ENCODE data around the gene SPTBN1. TPM values are rescaled to one million over a fixed set of nuclear protein-coding genes. Genes with fewer than 3 reads are reported as not detected.

The SPTBN1 gene
- total and polyA plus RNA-seq, 3 donors from 2014 or later: 143 to 366 (median 278) TPM

- no peak for DNase-seq
- Histone ChIP-seq H3K9me3 (no peaks in the 10 kb centered on the region), H3K27me3 (no peaks in the 10 kb centered on the region), H3K27ac (no peak overlapping the region), H3K36me3 (ENCODE audit: low read depth, missing control alignments) (no peaks in the 10 kb centered on the region), H3K4me3 (no peak overlapping the region), H3K4me1 (peaks cover 8% of the 10 kb centered on the region)
- TF ChIP-seq POLR2A (IDR thresholded peaks at IDR 0.05) (no peak), CTCF (IDR thresholded peaks at IDR 0.05) (no peak)
- intact Hi-C loops (cut with DNase I; ENCODE audit: low total_unique reads): no loop called here
- WGBS, 2 donors: 92 to 100% methylated on average over 1 of the region's 1 CpG
Measured at GRCh38 chr2:54584598-54584997, 128.5 kb downstream of the SPTBN1 start.

DNA sequence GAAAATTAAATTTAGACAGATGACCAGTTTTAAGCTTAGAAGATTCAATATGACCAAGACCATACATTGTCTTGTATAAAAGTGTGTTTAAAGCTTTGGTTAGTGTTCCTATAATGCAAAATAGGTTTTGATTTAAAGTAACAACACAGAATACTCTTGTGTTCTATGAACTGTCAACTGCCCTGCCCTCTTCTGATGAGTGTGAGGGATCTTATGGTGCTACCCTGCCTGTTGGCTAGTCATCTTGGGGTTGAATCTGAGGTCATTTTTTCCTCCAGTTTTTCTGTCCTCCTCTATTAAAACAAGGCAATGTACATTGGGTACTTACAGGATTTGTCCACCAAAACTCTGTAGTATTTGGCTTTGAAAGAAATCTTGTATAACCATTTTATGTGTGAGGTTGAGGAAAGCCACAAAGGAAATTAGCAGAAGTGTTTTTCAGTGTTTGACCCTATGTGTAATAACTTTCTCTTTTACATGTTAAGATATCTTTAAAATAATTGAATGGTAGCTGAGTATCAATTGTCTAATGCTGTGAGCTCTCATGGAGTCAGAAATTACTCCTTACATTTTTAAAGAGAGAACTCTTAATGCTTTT lies 129.1 kb downstream of the SPTBN1 start:
- Histone ChIP-seq H3K9me3 (no peaks in the 10 kb centered on the region), H3K4me3 (no peak overlapping the region), H3K4me1 (peaks cover 11% of the 10 kb centered on the region), H3K36me3 (ENCODE audit: low read depth, missing control alignments) (no peaks in the 10 kb centered on the region), H3K27ac (no peak overlapping the region), H3K27me3 (no peaks in the 10 kb centered on the region)
- TF ChIP-seq POLR2A (IDR thresholded peaks at IDR 0.05) (no peak), CTCF (IDR thresholded peaks at IDR 0.05) (no peak)
- intact Hi-C loops (cut with DNase I; ENCODE audit: low total_unique reads): no loop called here
- no peak for DNase-seq

GRCh38 chr2:54586062-54586461 lies 129.9 kb downstream of the SPTBN1 start:
- H3K27ac ChIP-seq: no peak overlapping the region
- 40 to 46% methylated on average over 7 of the region's 7 CpGs for WGBS, 2 donors
- intact Hi-C loops (cut with DNase I; ENCODE audit: low total_unique reads): no loop called here
- H3K4me3 ChIP-seq: no peak overlapping the region
- peaks cover 11% of the 10 kb centered on the region for H3K4me1 ChIP-seq
- no peak for DNase-seq
- H3K9me3 ChIP-seq: no peaks in the 10 kb centered on the region
- H3K27me3 ChIP-seq: no peaks in the 10 kb centered on the region
- H3K36me3 ChIP-seq (ENCODE audit: low read depth, missing control alignments): no peaks in the 10 kb centered on the region
- TF ChIP-seq POLR2A (IDR thresholded peaks at IDR 0.05) (no peak), CTCF (IDR thresholded peaks at IDR 0.05) (no peak)

GRCh38 chr2:54586494-54586893 lies 130.4 kb downstream of the SPTBN1 start:
- Histone ChIP-seq H3K36me3 (ENCODE audit: low read depth, missing control alignments) (no peaks in the 10 kb centered on the region), H3K4me1 (peaks cover 11% of the 10 kb centered on the region), H3K27ac (no peak overlapping the region), H3K9me3 (no peaks in the 10 kb centered on the region), H3K4me3 (no peak overlapping the region), H3K27me3 (no peaks in the 10 kb centered on the region)
- no peak for TF ChIP-seq CTCF (IDR thresholded peaks at IDR 0.05)
- no peak for TF ChIP-seq POLR2A (IDR thresholded peaks at IDR 0.05)
- intact Hi-C loops (cut with DNase I; ENCODE audit: low total_unique reads): no loop called here
- no peak for DNase-seq
- 71 to 85% methylated on average over 4 of the region's 4 CpGs for WGBS, 2 donors
